HG03103 (cell line): ENCODE data around the gene SNX9.
"Not testable (repeated sequence)": the region's sequence is repeated elsewhere in the genome, so short reads cannot be mapped to it uniquely, and the experiment has no call there.

Experiments
- ATAC-seq: cut with Tn5 transposase; IDR thresholded peaks from one replicate; pipeline ENCODE4 v1.9.1; 2021; ENCODE audit warnings: low read depth; ENCODE audit not compliant: unreplicated experiment

Gene SNX9

DNA sequence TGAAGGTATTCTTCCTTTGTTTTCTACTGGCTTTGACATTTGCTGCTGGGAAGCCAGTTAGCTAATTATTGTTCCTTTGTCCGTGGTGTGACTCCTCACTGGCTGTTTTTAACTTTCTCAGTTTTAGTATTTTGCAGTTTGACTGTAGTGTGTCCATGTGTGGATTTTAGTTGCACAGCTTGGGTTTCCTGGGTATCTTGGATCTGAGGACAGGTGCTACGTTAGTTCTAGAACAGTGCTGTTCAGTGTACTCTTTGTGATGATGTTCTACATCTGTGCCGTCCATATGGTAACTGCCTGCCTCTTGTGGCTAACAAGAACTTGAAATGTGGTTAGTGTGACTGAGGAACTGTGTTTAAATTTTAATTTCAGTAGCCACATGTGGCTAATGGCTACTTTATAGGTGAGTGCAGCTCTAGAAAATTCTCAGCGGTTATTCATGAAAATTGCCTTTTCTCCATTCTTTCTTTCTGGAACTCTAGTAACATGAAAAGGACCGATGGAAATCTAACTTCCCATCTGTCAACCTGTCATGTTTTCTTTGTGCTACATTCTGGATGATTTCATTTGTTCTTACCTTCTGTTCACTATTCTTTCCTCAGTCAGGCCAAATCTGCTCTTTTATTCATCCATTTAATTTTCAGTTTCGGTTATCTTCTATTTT, 7.4 kb downstream of the SNX9 start:
- peak; percentile 84 for ATAC-seq

DNA sequence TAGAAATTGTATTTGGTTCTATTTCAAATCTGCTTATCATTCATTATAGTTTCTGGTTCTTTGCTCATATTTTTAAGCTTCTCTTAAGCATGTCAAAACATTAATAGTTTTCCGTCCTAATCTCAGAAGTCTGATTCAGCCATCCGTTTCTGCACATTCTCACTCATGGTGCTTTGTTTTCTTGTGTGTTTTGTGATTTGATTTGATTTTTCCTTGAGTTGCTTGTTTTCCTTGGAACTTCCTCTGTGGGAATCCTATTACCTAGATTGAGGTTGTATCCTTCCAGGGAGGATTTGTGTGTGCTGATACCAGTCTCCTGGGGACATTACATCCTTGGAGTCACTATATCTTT, 7.9 kb downstream of the SNX9 start:
- no peak for ATAC-seq

DNA sequence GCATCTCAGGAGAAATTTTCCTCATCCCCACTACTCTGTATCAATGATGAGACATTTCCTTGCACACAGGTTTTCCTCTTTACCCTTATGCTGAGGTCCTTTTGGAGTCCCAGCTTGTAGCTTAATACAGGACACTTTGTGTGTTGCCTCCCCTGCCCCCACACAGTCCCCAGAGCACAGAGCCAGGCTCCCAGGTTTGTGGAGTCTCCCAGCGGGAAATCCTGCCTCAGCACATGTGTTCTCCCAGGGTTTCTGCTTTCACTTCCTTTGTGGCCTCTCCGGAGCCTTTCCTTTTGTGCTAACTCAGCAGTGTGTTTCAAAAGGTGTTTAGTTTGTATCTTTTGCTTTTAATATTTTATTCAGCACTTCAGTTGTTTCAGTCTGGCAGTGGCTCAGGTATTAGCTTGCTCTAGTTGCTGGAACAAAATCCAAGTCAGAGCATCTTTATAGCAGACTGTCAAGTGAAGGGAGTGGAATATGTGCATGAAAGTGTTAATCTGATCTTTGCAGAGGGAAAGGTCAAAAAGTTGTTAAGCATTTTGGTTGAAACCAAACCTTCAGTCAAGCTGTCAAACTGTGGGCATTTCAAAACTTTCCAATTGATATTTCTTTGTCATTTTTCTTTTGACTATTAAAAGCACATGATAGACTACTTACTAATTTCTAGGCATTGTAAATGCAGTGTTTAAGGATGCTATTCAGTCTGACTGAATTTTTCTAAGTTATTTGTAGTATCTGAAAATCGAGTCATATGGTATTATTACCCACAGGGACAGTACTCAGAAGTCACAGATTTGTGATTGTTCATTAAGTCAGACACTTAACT, 8.6 kb downstream of the SNX9 start:
- no peak for ATAC-seq

DNA sequence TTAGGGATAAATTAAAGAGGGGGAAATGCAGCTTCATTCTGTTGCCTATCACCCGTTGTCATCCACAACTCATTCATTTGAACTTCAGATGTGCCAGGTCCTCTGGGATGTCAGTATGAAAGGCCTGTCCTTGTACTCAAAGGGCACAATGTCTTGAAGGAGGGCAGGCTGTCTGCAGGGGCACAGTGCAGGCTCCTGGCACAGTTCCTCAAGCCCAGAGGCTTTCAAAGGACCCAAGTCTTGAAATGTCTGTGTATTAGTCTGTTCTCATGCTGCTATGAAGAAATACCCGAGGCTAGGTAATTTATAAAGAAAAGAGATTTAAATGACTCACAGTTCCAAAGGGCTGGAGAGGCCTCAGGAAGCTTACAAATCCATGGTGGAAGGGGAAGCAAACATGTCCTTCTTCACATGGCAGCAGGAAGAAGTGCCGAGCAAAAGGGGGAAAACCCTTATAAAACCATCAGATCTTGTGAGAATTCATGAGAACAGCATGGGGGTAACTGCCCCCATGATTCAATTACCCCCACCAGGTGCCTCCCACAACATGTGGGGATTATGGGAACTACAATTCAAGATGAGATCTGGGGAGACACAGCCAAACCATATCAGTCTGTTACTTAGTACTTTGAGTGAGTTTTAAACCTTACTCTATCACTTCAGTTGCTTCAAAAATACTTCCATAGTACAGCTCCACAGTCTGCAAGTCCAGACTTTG, 9.4 kb downstream of the SNX9 start:
- ATAC-seq, result no peak

DNA sequence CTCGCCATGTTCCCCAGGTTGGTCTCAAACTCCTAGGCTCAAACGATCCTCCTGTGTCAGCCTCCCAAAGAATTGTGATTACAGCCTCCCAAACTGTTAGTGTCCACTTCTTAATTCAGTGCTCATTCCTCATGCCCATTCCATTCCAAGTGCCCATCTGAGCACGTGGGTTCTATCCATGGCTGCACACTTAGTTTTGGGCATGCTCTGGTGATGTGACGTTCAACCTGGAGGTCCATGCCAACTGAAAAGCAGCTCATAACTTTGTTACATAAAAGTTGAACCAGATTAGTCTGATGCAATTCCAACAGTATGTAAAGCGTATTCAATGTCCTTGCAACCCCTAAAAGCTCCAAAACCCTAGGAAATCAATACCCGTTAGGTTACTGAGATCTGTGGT, 11.5 kb downstream of the SNX9 start:
- ATAC-seq, result no peak

GRCh38 chr6:157838718-157839430, 15.8 kb downstream of the SNX9 start:
- no peak for ATAC-seq

- no peak for ATAC-seq
Observed at GRCh38 chr6:157839606-157840005, 16.6 kb downstream of the SNX9 start.

DNA sequence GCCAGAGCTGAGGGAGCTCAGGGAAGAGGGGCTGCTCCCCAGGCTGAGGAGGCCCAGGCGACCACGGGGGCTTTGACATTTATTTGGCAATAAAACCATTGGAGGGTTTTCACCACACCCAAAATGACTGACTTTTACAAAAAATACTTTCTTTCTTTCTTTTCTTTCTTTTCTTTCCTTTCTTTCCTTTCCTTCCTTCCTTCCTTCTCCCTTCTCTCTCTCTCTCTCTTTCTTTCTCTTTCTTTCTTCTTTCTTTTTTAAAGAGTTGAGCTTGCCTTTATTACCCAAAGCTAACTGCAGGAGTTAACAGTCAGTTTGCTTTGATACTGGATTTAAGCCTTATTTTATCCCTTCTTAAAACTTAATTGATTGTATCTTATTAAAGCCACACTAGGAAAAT, 17.2 kb downstream of the SNX9 start:
- ATAC-seq, result no peak

GRCh38 chr6:157840776-157841175, 17.7 kb downstream of the SNX9 start:
- ATAC-seq, result no peak

GRCh38 chr6:157841211-157841840, 18.3 kb downstream of the SNX9 start:
- ATAC-seq, result peak; percentile 88

DNA sequence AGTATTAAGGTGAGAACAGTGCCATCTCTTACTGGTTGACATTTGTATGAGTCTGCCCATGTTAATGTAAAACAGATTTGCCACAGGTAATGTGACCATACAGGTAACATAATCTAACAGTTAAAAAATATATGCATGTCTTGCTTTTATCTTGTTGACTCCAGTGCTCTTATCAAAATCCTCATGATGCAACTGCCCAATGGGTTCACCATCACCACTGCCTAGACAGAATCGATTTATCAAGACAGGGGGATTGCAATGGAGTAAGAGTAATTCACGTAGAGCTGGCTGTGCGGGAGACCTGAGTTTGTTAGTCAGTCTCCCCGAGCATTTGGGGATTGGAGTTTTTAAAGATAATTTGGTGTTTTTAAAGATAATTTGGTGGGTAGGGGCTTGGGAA, 19.2 kb downstream of the SNX9 start:
- ATAC-seq, result no peak

GRCh38 chr6:157844196-157844595, 21.1 kb downstream of the SNX9 start:
- ATAC-seq, result not testable (repeated sequence)

DNA sequence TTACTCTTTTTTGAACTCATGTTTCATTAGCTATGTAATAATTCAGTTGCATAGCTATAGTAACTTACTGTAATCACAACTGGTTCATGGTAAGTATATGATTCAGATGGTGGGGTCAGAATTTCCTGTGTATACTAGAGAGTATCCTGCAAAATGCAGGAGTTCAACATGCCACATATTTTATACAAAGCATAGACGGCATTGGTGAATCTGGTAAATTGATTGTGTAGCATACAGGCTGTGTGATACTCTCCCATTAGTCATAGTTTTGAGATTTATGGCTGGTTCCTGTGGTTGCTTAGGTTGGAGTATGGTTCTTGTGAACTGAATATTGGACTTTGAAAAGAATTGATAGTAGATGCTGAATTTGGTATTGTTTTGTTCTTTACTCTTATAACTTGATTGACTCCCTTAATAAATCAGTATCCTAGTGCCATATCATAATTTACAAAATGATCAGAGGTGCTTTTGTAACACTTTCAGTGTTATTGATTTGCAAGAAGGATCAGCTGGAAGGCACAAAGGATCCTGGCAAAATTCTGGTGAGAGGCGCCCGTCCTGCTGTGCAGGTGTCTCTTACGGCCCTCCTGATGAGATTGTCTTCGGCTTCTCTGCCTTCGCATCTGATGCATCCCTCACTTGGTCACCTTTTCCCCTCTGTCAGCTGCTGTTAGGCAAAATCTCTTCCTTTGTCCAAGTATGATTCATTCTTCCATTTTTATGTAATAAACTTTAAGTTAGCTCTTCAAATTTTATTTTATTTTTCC, 22.6 kb downstream of the SNX9 start:
- ATAC-seq, result no peak

GRCh38 chr6:157847846-157848245, 24.8 kb downstream of the SNX9 start:
- no peak for ATAC-seq

DNA sequence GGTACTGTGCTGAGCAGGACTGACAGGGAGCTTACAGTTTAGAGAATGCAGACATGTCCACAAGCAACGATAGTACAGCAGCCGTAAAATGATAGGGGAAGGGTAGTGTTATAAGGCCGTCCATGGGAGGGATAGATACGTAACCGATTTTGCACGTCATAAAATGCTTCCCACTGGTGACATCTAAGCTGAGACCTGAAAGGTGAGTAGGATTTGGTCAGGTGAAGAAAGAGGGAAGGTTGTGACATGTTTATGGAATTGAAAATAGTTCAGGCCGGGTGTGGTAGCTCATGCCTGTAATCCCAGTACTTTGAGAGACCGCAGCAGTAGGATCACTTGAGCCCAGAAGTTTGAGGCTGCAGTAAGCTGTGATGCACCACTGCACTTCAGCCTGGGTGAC, 25.6 kb downstream of the SNX9 start:
- ATAC-seq, result no peak

DNA sequence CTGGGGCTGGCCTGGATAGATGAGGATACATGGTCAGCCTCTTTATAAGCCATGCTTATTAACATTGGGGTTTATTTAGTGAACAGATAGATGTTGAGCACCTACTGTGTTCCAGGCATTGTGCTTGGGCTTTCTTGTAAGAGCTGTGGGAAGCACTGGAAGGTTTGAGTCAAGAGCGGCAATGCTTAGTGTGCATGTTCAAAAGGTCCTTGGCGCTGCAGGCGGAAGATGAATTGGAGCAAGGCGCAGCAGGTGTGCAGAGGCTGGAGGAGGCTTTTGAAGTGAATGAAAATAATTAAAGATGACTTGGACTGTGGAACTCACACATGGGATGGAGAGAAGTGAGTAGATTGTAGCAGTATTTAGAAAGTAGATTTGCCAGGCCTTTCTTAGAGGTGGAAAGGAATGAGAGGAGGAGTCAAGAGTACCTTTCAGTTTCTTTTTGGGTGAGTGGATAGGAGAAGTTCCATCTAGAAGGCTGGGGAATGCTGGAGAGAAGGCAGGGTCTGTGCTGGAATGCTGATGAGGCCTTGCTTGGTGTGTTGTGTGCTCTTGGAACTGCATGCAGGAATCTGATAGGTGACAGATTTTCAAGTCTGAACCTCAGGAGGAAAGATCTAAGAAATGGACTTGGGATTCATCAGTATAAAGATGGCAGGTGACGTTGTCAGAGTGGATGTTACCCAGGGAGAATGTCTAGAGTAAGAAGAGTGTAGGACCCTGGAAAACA, 26.4 kb downstream of the SNX9 start:
- no peak for ATAC-seq

- no peak for ATAC-seq
Observed at GRCh38 chr6:157850030-157850429, 27.0 kb downstream of the SNX9 start.

- no peak for ATAC-seq
Observed at GRCh38 chr6:157853018-157853805, 30.2 kb downstream of the SNX9 start.
